NCI-H1105 treated with DMSO at 0.1 percent for 48 hours (cell line): Measurements from ENCODE around the gene MAPK8IP1.

Source experiments
- DNase-seq: peaks from one replicate; lab custom pipeline; 2025; lab: John Stamatoyannopoulos, UW

MAPK8IP1 gene

DNA sequence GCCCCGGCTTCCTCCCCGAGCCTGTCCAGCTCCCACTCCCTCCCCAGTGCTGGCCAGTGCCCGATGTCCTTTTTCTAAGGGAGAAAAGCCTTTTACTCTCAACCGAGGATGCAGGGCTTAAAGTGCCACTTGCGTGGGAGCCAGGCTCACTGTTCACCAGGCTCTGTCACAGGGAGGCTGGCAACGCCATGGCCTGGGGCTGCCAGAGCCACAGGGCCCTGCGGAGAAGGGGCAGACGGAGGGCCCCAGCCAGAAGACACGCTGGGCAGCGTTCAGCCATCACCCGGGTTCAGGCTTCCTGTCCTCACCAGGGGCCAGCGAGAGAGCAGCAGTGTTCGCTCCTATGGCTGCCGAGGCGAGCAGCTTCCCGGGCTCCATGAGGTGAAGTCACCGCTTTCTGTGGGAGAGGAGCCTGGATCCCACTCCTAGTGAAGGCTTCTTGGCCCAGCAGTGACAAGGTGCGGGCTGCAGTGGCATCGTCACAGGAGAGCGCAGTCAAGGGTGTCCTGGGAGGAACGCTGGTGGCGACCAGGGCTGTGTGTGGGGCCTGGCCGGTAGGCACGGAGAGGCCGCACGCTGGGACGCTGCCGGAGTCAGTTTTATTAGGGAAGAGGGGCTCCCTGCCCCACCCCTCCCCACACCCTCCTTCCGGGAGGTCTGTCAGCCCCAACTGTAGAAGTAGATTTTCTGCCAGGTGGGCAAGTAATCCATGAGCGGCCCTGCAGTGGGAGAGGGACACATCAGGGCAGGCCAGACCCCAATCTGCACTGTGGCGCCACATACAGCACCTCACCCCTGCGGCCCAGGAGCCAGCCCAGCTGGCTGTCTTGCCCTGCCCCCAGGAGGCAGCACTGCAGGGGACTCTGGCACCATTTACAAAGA, 24.4 kb downstream of the MAPK8IP1 start:
- DNase-seq = no peak

DNA sequence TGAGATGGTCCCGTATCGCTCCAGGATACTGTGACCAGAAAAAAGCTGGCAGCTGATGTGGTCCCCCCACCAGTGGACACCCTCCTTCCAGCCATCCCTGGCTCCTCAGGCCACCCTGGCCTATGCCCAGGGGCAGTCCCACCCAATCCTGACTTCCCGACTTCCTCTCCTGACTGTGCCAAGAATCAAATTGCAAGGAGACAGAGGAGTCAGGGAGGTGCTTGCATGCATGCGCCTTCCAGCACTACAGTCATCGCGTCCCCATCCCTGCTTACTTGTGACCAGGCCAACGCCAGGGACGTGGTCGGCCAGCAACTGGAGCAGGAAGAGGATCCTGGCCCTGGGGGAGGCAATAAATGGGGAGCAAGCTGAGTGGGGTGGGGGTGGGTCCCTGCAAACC, 25.2 kb downstream of the MAPK8IP1 start:
- no peak for DNase-seq

DNA sequence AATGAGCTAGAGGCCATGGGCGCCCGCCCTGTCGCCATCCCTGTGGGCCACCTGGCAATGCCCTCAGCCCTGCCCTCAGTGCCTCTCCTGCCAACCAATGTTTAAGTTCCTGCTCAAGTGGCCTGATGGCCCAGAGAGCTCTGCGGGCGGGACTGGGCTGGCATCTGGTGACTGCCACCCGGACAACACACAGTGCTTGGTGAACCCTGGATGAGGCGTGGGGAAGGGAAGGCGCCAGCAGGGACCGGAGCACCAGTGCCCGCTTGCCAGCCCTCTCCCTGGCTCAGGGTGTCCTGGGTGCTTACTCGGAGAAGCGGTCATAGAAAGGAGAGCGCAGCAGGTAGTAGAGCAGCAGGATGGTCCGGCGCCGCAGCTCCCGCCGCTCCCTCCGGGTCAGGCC, 28.1 kb downstream of the MAPK8IP1 start:
- DNase-seq = no peak

DNA sequence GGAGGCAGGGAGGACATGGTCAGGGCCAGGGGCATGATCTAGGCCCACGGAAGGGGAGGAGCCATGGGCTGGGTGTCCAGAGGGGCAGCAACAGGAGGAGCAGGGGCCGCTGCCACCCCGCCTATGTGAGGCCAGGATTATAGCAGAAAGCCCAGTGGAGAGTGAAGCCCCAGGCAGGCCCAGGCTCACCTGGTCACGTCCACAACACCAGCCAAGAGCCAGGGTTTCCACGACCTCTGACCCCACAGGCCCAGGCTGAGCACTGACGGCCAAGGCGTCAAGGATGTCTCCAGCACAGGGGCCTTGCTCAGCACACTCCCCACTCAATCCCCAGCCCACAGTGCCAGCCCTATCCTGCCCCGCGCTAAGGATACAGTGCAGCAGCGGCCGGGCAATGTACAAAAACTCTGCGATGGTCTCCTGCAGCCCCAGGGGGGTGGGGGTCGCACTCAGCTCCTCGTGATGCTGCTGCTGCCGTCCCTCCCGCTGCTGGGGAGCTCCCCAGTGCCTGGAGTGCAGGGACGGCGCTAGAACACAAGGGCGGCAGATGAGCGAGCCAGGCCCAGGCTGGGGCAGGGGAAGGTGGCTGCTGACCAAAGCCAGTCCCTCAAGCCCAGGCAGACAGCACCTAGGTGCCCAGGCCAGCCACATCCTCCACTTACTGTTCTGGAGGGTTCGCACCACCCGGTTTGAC, 28.6 kb downstream of the MAPK8IP1 start:
- no peak for DNase-seq

GRCh38 chr11:45915446-45915845, 30.0 kb downstream of the MAPK8IP1 start:
- no peak for DNase-seq

GRCh38 chr11:45917286-45917622, 31.8 kb downstream of the MAPK8IP1 start:
- no peak for DNase-seq

- DNase-seq = peak; percentile 98
Measured at GRCh38 chr11:45917623-45918330, 32.3 kb downstream of the MAPK8IP1 start, which contains the start of gene PEX16. TSS of gene PEX16 (minus strand) at chr11:45917877. CDS start at chr11:45917811, 66 bp downstream.

- DNase-seq = peak; percentile 79
Measured at GRCh38 chr11:45918331-45918941, 33.0 kb downstream of the MAPK8IP1 start.

DNA sequence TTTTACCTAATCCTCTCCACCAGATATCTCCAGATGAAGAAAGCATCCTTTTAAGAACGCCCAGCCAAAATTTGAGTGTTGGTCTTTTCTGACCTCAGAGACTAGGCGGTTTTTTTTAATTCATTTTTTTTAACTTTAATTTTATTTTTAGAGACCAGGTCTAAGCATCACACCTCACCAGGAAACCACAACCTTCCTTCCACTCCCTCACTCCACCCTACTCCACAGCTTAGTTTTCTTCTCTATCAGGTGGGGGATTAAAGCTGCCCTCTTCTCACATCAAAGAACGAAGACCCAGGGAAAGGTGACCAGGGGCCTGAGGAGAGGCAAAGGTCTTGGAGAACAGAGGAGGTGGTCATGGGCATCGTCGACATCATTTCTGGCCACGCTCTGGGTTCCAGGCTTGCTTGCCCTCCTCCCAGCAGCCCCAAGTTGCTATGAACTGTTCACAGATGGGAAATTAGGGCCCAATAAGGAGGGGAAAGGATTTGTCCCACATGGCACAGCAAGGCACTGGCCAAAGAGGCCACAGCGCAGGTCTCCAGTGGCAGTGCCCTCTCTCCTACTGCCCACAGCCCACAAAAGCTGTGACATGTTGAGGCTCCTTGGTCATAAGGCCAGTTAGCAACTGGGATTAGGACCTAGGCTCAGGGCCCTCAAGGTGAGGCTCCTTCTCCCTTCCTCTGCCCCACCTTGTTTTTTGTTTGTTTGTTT, 33.7 kb downstream of the MAPK8IP1 start:
- DNase-seq = no peak

DNA sequence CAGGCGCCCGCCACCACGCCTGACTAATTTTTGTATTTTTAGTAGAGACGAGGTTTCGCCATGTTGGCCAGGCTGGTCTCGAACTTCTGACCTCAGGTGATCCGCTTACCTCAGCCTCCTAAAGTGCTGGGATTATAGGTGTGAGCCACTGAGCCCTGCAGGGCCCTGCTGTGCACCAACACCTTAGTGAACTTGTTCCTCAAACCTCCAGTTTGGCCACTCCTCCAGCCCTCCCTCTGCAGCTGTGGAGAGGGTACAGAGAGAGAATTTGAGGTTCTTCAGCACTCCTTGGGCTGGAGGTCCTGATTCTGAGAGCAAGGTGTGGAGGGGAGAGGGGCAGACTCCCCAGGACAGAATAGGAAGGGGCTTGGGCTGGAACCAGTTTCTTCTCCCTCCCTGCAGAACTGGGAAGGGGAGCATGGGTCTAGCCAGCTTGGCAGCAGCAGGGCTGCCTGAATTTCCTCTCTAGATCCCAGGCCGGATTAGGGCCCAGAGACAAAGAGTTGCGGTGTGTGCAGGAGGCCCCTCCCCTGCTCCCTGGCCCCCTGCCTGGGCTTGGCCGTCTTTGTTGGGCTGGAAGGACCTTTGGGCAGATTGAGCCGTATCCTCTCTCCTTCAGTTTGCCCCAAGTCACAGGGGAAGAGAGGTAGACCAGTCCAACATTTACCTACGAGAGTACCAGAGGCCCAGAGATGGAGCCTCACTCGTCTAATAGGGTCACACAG, 34.5 kb downstream of the MAPK8IP1 start:
- DNase-seq = no peak

GRCh38 chr11:45920531-45921477, 35.4 kb downstream of the MAPK8IP1 start:
- no peak for DNase-seq

DNA sequence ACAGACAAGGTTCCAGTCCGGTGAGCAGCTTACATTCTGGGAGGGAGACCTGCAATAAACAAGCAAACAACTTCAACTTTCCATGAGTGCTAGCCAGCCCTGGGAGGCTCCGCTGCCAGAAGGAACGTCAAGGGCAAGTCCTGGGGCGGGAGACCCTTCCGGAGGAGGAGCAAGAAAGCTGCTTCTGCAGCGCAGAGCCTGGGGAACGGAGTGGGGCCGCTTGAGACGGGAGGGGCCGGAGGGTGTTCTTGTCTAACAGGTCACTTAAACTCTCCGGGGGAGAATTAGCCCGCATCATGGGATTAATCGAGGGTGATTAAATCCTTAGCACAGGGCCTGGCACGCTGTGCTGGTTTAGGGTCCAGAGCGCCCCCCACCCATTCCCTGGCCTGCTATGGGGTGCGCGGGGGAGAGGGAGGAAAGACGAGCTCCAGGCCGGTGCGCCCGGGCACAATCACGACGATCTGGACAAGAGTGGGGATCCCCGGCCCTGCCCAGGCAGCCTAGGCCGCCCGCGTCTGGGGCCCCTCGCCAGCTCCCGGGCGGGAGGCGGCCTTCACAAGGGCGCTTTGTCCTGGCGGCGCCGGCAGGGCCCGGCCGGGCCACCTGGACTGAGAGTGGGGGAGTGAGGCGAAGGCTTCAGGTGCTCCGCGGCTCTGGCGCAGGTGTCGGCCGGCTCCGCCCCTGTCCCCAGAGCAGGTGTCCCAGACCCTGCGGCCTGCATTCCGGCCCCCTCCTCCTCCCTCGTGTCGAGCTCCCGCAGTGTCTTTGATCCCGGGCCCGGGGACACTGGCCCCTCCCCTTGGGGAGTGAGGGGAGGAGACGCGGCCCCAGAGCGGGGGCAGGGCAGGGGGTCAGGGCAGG, 36.3 kb downstream of the MAPK8IP1 start:
- peak; percentile 91 for DNase-seq

- peak; percentile 85 for DNase-seq
Measured at GRCh38 chr11:45922425-45923082, 37.1 kb downstream of the MAPK8IP1 start, which contains the start of gene LARGE2. TSS of gene LARGE2 (plus strand) at chr11:45922656. CDS start at chr11:45922883, 227 bp downstream.

- no peak for DNase-seq
Measured at GRCh38 chr11:45924036-45924915, 38.8 kb downstream of the MAPK8IP1 start.

- DNase-seq = no peak
Measured at GRCh38 chr11:45924927-45925326, 39.5 kb downstream of the MAPK8IP1 start.

DNA sequence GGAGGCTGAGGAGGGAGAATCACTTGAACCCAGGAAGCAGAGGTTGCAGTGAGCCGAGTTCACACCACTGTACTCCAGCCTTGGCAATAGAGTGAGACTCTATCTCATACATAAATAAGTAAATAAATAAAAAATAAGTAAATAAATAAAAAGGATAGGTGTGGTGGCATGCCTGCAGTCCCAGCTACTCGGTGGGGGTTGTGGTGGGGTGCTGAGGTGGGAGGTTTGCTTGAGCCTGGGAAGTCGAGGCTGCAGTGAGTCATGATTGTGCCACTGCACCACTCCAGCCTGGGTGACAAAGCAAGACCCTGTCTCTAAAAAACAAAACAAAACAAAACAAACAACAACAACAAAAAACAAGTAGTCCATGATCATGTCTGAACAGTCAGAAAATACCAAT, 40.1 kb downstream of the MAPK8IP1 start:
- DNase-seq = no peak

- no peak for DNase-seq
Measured at GRCh38 chr11:45926001-45926401, 40.5 kb downstream of the MAPK8IP1 start.
